Hepatocyte (in vitro differentiated cells): Measurements from ENCODE around the gene PAPSS1.

Experiments
- EZH2 ChIP-seq: fragments of 200-600 bp; sonication (generic); IDR thresholded peaks from 2 replicates; pipeline ENCODE4 v1.6.1; 2016; ENCODE audit warnings: antibody characterized with exemption, mild to moderate bottlenecking, borderline replicate concordance
- EZH2phosphoT487 ChIP-seq: fragments of 200-600 bp; sonication (generic); IDR thresholded peaks from one replicate; pipeline ENCODE4 v1.6.1; 2018; ENCODE audit warnings: antibody characterized with exemption, mild to moderate bottlenecking, low read depth, moderate library complexity; ENCODE audit not compliant: unreplicated experiment, severe bottlenecking
- TF ChIP-seq, protein P1 (sequence below): fragments of 200-600 bp; sonication (generic); IDR thresholded peaks from 2 replicates; pipeline ENCODE4 v1.5.1; 2016; ENCODE audit warnings: antibody characterized with exemption, mild to moderate bottlenecking; ENCODE audit not compliant: poor library complexity

- TF ChIP-seq, protein P1, sequence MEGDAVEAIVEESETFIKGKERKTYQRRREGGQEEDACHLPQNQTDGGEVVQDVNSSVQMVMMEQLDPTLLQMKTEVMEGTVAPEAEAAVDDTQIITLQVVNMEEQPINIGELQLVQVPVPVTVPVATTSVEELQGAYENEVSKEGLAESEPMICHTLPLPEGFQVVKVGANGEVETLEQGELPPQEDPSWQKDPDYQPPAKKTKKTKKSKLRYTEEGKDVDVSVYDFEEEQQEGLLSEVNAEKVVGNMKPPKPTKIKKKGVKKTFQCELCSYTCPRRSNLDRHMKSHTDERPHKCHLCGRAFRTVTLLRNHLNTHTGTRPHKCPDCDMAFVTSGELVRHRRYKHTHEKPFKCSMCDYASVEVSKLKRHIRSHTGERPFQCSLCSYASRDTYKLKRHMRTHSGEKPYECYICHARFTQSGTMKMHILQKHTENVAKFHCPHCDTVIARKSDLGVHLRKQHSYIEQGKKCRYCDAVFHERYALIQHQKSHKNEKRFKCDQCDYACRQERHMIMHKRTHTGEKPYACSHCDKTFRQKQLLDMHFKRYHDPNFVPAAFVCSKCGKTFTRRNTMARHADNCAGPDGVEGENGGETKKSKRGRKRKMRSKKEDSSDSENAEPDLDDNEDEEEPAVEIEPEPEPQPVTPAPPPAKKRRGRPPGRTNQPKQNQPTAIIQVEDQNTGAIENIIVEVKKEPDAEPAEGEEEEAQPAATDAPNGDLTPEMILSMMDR = no peak
- TF ChIP-seq EZH2phosphoT487 (no peak), EZH2 (no peak)
Observed at GRCh38 chr4:107743532-107743931, 23.5 kb upstream of the PAPSS1 start.
